CD14-positive monocyte (primary cell): ENCODE measurements around the gene MAP1A. TPM values are rescaled to one million over a fixed set of nuclear protein-coding genes. Genes with fewer than 3 reads are reported as not detected.

ENCODE experiments used
- DNase-seq, 3 donors: peaks; one replicate each; pipeline ENCODE4 v3.0.0-alpha.2; 2011 to 2022
- H2AFZ ChIP-seq: 2 replicates; pipeline ENCODE4 v1.6.0; 2012; ENCODE audit warnings: mild to moderate bottlenecking, low read depth, low read length, inconsistent platforms; ENCODE audit not compliant: insufficient read depth, poor library complexity, severe bottlenecking
- H3K27ac ChIP-seq, 2 donors: 1 replicate in 1 of 2; 2 replicates in 1 of 2; pipeline ENCODE4 v1.5.1; 2012 to 2013; ENCODE audit warnings: low read length in 2 of 2, control low read depth in 1 of 2, inconsistent platforms in 1 of 2, low read depth in 1 of 2, mild to moderate bottlenecking in 1 of 2
- H3K27me3 ChIP-seq, 2 donors: one replicate each; pipeline versions ENCODE4 v1.6.0 to v1.6.1; 2011 to 2013; ENCODE audit warnings: low read length in 2 of 2; ENCODE audit not compliant: control insufficient read depth in 2 of 2, insufficient read depth in 2 of 2
- H3K36me3 ChIP-seq, 2 donors: replicated peaks in 1 of 2; 1 replicate in 1 of 2; 2 replicates in 1 of 2; pipeline versions ENCODE4 v1.5.1 to v1.6.1; 2012 to 2013; ENCODE audit warnings: low read length in 2 of 2, control low read depth in 1 of 2, inconsistent platforms in 1 of 2, mild to moderate bottlenecking in 1 of 2; ENCODE audit not compliant: insufficient read depth in 2 of 2, control insufficient read depth in 1 of 2
- H3K4me1 ChIP-seq, 2 donors: 1 replicate in 1 of 2; 2 replicates in 1 of 2; pipeline versions ENCODE4 v1.5.1 to v1.6.1; 2012 to 2013; ENCODE audit warnings: low read length in 2 of 2, control low read depth in 1 of 2, inconsistent platforms in 1 of 2, mild to moderate bottlenecking in 1 of 2, moderate library complexity in 1 of 2; ENCODE audit not compliant: insufficient read depth in 2 of 2, control insufficient read depth in 1 of 2
- H3K4me2 ChIP-seq: replicated peaks from 2 replicates; pipeline ENCODE3; 2012; ENCODE audit warnings: low read length, moderate library complexity, mild to moderate bottlenecking; ENCODE audit not compliant: poor library complexity, severe bottlenecking; ENCODE audit errors: extremely low read depth
- H3K4me3 ChIP-seq, 3 experiments: fragments of 200-600 bp in 1 of 3; sonication (generic) in 1 of 3; replicated peaks in 1 of 3; 1 replicate in 2 of 3; 2 replicates in 1 of 3; pipeline ENCODE4 v1.5.1; 2011 to 2013; ENCODE audit warnings: low read length in 3 of 3, mild to moderate bottlenecking in 3 of 3, control low read depth in 2 of 3, low read depth in 2 of 3, inconsistent platforms in 1 of 3, moderate library complexity in 1 of 3
- H3K79me2 ChIP-seq: 2 replicates; pipeline ENCODE4 v1.6.0; 2012; ENCODE audit warnings: mild to moderate bottlenecking, control low read depth, inconsistent platforms, low read length, moderate library complexity; ENCODE audit not compliant: insufficient read depth
- H3K9ac ChIP-seq: 2 replicates; pipeline ENCODE4 v1.6.0; 2017; ENCODE audit warnings: low read length, mild to moderate bottlenecking; ENCODE audit not compliant: insufficient read depth, poor library complexity, severe bottlenecking
- H3K9me3 ChIP-seq, 2 donors: replicated peaks in 1 of 2; 1 replicate in 1 of 2; 2 replicates in 1 of 2; pipeline versions ENCODE4 v1.5.1 to v1.6.1; 2012 to 2013; ENCODE audit warnings: low read length in 2 of 2, control low read depth in 1 of 2; ENCODE audit not compliant: control insufficient read depth in 1 of 2, insufficient read depth in 1 of 2
- H4K20me1 ChIP-seq: 2 replicates; pipeline ENCODE4 v1.6.0; 2012; ENCODE audit warnings: mild to moderate bottlenecking, low read length, control low read depth, moderate library complexity; ENCODE audit not compliant: insufficient read depth
- H3K27ac Mint-ChIP-seq, 7 donors: one replicate each; pipeline ENCODE4 v1.8.0; 2020; ENCODE audit warnings: mild to moderate bottlenecking in 7 of 7, mixed read lengths in 7 of 7, moderate library complexity in 6 of 7, inconsistent platforms in 2 of 7
- H3K27me3 Mint-ChIP-seq, 3 donors: one replicate each; pipeline ENCODE4 v1.8.0; 2021 to 2022; ENCODE audit warnings: low read depth in 3 of 3, mild to moderate bottlenecking in 3 of 3, mixed read lengths in 3 of 3, moderate library complexity in 3 of 3, inconsistent platforms in 1 of 3
- H3K36me3 Mint-ChIP-seq, 2 donors: one replicate each; pipeline ENCODE4 v1.8.0; 2020; ENCODE audit warnings: mixed read lengths in 2 of 2, inconsistent platforms in 1 of 2, mild to moderate bottlenecking in 1 of 2
- H3K4me1 Mint-ChIP-seq: one replicate; pipeline ENCODE4 v1.8.0; 2020; ENCODE audit warnings: mild to moderate bottlenecking, mixed read lengths
- H3K4me3 Mint-ChIP-seq, 2 donors: one replicate each; pipeline ENCODE4 v1.8.0; 2020; ENCODE audit warnings: mild to moderate bottlenecking in 2 of 2, mixed read lengths in 2 of 2, moderate library complexity in 1 of 2
- H3K9me3 Mint-ChIP-seq, 7 donors: one replicate each; pipeline ENCODE4 v1.8.0; 2020 to 2022; ENCODE audit warnings: mixed read lengths in 7 of 7, mild to moderate bottlenecking in 6 of 7, moderate library complexity in 6 of 7, inconsistent platforms in 2 of 7
- CTCF ChIP-seq: fragments of 200-600 bp; IDR thresholded peaks from one replicate; pipeline ENCODE4 v1.8.0; 2022; ENCODE audit warnings: antibody characterized with exemption, mild to moderate bottlenecking
- WGBS: methylation state at CpG from one replicate; pipeline ENCODE4 v1.1.5; 2013; ENCODE audit warnings: missing lambda C conversion rate; ENCODE audit not compliant: insufficient coverage; 5-methylcytosine and 5-hydroxymethylcytosine counted together
- intact Hi-C, 2 donors: fragments of 100-400 bp; cut with micrococcal nuclease; formaldehyde crosslinking; loops; one replicate each; pipeline versions ENCODE4 v1.15.0 to v1.15.1; 2023
- polyA plus RNA-seq, 3 donors: library from polyadenylated mRNA; depleted of rRNA in 1 of 3; unstranded in 2 of 3; stranded (reverse) in 1 of 3; fragments of 300-500 nt in 2 of 3; fragments of >200 nt in 1 of 3; fragmentation: Illumina TruSeq in 2 of 3; gene quantifications; 1 replicate in 2 of 3; 2 replicates in 1 of 3; pipeline ENCODE4 v1.2.3, GENCODE V29; 2012 to 2021

The MAP1A gene
- polyA plus RNA-seq, 3 donors, result 0.01 to 0.02 TPM; not detected in 1

- H3K36me3 Mint-ChIP-seq, result peaks cover 2 to 7% of the 10 kb centered on the region in 2 donors
- no peak overlapping the region for H3K4me2 ChIP-seq
- intact Hi-C loops, result no loop called here
- H3K9me3 ChIP-seq, result no peaks in the 10 kb centered on the region
- TF ChIP-seq CTCF, result no peak
- H3K27ac ChIP-seq, result no peak overlapping the region
- H3K36me3 ChIP-seq, result peaks cover 0 to 5% of the 10 kb centered on the region in 2 donors
- no peak overlapping the region for H3K27ac Mint-ChIP-seq
- H3K4me1 Mint-ChIP-seq, result no peaks in the 10 kb centered on the region
- no peaks in the 10 kb centered on the region for H3K79me2 ChIP-seq
- no peak overlapping the region for H2AFZ ChIP-seq
- no peak for DNase-seq
- WGBS, result 97% methylated on average over 12 of the region's 15 CpGs
- no peaks in the 10 kb centered on the region for H4K20me1 ChIP-seq
- no peaks in the 10 kb centered on the region for H3K9me3 Mint-ChIP-seq
- H3K27me3 Mint-ChIP-seq, result peaks cover 0 to 2% (median 1%) of the 10 kb centered on the region in 3 donors
- no peaks in the 10 kb centered on the region for H3K4me1 ChIP-seq
- no peak overlapping the region for H3K4me3 ChIP-seq
- H3K4me3 Mint-ChIP-seq, result no peak overlapping the region
- H3K9ac ChIP-seq, result no peak overlapping the region
- no peaks in the 10 kb centered on the region for H3K27me3 ChIP-seq
These were observed 11.7 kb downstream of the MAP1A start for GRCh38 chr15:43529141-43529540.

GRCh38 chr15:43529587-43530345 is 12.4 kb downstream of the MAP1A start:
- no peak overlapping the region for H3K4me3 ChIP-seq
- WGBS, result 98% methylated on average over 9 of the region's 12 CpGs
- H3K9ac ChIP-seq, result no peak overlapping the region
- TF ChIP-seq CTCF, result no peak
- H4K20me1 ChIP-seq, result no peaks in the 10 kb centered on the region
- no peak for DNase-seq
- H3K27ac Mint-ChIP-seq, result no peak overlapping the region
- no peak overlapping the region for H3K4me3 Mint-ChIP-seq
- peaks cover 7 to 13% of the 10 kb centered on the region in 2 donors for H3K36me3 Mint-ChIP-seq
- no peaks in the 10 kb centered on the region for H3K79me2 ChIP-seq
- H3K4me1 Mint-ChIP-seq, result no peaks in the 10 kb centered on the region
- no peaks in the 10 kb centered on the region for H3K4me1 ChIP-seq
- no peaks in the 10 kb centered on the region for H3K27me3 ChIP-seq
- intact Hi-C loops, result no loop called here
- H3K27me3 Mint-ChIP-seq, result peaks cover 0 to 2% (median 1%) of the 10 kb centered on the region in 3 donors
- H3K27ac ChIP-seq, result no peak overlapping the region
- H3K36me3 ChIP-seq, result peaks cover 0 to 11% of the 10 kb centered on the region in 2 donors
- no peak overlapping the region for H3K4me2 ChIP-seq
- H3K9me3 Mint-ChIP-seq, result no peaks in the 10 kb centered on the region
- no peaks in the 10 kb centered on the region for H3K9me3 ChIP-seq
- H2AFZ ChIP-seq, result no peak overlapping the region
